ENCODE measurements around the gene RALGDS.

DNA sequence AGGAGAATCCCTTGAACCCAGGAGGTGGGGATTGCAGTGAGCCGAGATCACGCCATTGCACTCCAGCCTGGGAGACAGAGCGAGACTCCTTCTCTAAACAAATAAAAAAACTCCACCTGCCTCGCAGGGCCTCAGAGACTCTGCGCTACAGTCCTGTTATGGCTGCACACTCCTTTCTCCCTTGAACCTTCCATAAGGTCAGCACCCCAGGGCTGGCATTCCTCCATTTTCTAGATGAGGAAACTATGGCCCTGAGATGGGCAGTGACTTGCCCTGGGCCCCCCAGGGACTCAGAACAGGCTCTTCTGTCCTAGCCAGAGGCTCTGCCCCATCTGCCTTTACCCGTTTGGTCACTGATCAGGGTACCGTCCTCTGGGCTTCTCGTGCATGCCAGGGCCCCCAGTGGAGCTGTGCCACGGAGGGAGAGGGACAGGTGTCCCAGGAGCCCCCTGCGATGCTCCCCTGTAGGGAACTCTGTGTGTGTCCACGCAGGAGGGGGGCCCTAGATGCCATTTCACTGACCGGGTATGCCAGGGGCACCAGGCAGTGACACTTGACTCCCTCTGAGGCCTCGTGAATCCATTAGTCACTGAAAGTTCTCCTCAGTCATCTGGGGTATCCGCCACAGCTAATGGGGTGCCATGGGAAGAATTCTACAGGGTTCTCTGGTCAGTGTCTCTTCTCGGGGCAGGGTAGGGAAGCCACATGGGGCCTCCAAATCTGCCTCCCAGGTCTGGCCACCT lies 16.2 kb downstream of the RALGDS start:
- TF ChIP-seq, protein P1, sequence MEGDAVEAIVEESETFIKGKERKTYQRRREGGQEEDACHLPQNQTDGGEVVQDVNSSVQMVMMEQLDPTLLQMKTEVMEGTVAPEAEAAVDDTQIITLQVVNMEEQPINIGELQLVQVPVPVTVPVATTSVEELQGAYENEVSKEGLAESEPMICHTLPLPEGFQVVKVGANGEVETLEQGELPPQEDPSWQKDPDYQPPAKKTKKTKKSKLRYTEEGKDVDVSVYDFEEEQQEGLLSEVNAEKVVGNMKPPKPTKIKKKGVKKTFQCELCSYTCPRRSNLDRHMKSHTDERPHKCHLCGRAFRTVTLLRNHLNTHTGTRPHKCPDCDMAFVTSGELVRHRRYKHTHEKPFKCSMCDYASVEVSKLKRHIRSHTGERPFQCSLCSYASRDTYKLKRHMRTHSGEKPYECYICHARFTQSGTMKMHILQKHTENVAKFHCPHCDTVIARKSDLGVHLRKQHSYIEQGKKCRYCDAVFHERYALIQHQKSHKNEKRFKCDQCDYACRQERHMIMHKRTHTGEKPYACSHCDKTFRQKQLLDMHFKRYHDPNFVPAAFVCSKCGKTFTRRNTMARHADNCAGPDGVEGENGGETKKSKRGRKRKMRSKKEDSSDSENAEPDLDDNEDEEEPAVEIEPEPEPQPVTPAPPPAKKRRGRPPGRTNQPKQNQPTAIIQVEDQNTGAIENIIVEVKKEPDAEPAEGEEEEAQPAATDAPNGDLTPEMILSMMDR (IDR thresholded peaks at IDR 0.05 in 4 of 5, conservative IDR thresholded peaks at IDR 0.05 in 1 of 5): no peak
- no peak for TF ChIP-seq POLR2A (IDR thresholded peaks at IDR 0.05)

Data from gastrocnemius medialis (tissue), 4 donors.